ENCODE data around the gene CLIP2. TPM values are rescaled to one million over a fixed set of nuclear protein-coding genes. Genes with fewer than 3 reads are reported as not detected.

CLIP2 gene
- polyA plus RNA-seq, 1 donor from 2014 or later = 25.7 TPM

DNA sequence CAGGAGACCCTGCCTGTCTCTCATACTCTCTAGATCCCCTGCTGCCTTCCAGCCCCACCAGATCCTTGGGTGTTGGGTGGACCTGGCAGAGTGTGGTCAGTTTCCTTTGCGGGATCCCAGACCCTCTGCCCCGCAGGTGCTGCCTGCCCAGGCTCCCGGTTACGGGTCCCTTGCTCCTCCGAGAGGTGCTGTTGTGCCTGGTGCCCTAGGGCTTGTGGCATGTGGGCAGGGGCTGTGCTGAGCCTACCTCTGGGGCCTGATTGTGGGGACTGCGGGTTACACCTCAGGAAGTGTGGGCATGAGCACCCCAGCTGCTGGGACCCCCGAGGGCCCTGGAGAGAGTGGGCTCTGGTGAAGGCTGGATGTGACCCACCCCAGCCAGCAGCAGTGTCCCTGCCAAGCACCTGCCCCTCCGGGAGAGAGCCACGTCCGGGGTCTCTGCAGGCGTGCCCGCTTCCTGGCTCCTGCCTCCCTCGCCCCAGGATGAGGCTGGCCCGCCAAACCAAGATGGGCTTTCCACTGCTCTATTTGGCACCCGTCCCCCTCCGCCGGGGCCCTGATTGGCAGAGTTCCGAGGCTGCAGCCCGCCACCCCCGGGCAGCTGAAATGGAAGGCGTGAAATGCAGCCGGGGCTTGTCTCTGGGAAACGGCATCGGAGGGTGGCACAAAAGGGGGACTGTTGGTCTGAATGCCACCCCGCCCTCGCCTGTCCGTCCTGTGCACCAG, 17.0 kb downstream of the CLIP2 start (continued):
- TF ChIP-seq REST (IDR thresholded peaks at IDR 0.05; ENCODE audit: borderline replicate concordance) (no peak), EZH2 (IDR thresholded peaks at IDR 0.05; ENCODE audit: borderline replicate concordance, insufficient read depth, low read length, poor library complexity, severe bottlenecking) (no peak)

- peaks cover 21% of the 10 kb centered on the region for H3K79me2 ChIP-seq (replicated peaks; ENCODE audit: insufficient read depth, low read length)
- no peak overlapping the region for H3K9ac ChIP-seq (ENCODE audit: low read length)
- no peak overlapping the region for H3K4me3 ChIP-seq (ENCODE audit: low read length)
Observed at GRCh38 chr7:74306730-74307469, 17.7 kb downstream of the CLIP2 start.

More at GRCh38 chr7:74306730-74307469, 17.7 kb downstream of the CLIP2 start:
- Histone ChIP-seq H3F3A (ENCODE audit: insufficient read depth, low read length, poor library complexity, severe bottlenecking) (no peaks in the 10 kb centered on the region), H2AFZ (ENCODE audit: low read depth, low read length) (no peak overlapping the region), H3K36me3 (ENCODE audit: insufficient read depth, low read length) (no peaks in the 10 kb centered on the region), H3K4me2 (ENCODE audit: low read length) (no peak overlapping the region), H4K20me1 (ENCODE audit: insufficient read depth) (peaks cover 11% of the 10 kb centered on the region), H3K9me2 (ENCODE audit: insufficient read depth, low read length) (no peaks in the 10 kb centered on the region), H3K27ac (ENCODE audit: low read length) (no peak overlapping the region), H3K27me3 (ENCODE audit: insufficient read depth, low read depth, low read length) (no peaks in the 10 kb centered on the region), H3K9me3 (ENCODE audit: low read length) (no peaks in the 10 kb centered on the region)
- TF ChIP-seq TAF1 (IDR thresholded peaks at IDR 0.05; ENCODE audit: low read depth) (no peak), RAD21 (conservative IDR thresholded peaks at IDR 0.05) (no peak), REST (IDR thresholded peaks at IDR 0.05; ENCODE audit: borderline replicate concordance) (no peak), CTCF (IDR thresholded peaks at IDR 0.05; ENCODE audit: poor library complexity, severe bottlenecking) (no peak), EP300 (conservative IDR thresholded peaks at IDR 0.05; ENCODE audit: poor library complexity, severe bottlenecking) (no peak), EZH2 (IDR thresholded peaks at IDR 0.05; ENCODE audit: borderline replicate concordance, insufficient read depth, low read length, poor library complexity, severe bottlenecking) (no peak), POLR2AphosphoS5 (IDR thresholded peaks at IDR 0.05) (no peak), SMC3 (conservative IDR thresholded peaks at IDR 0.05; ENCODE audit: poor library complexity) (no peak), MXI1 (conservative IDR thresholded peaks at IDR 0.05; ENCODE audit: poor library complexity, severe bottlenecking) (no peak)

Data from neural cell (in vitro differentiated cells).